HepG2 (cell line): ENCODE results near the gene STAT6. TPM values are rescaled to one million over a fixed set of nuclear protein-coding genes. Genes with fewer than 3 reads are reported as not detected.

Experiments used
- CHCHD3 ChIP-seq: sonication (generic); formaldehyde crosslinking; IDR thresholded peaks from 2 replicates; pipeline ENCODE4 v1.8.0; 2022; ENCODE audit warnings: mild to moderate bottlenecking, missing genetic modification reagents, moderate library complexity
- ETV6 ChIP-seq: sonication (generic); formaldehyde crosslinking; conservative IDR thresholded peaks from 2 replicates; pipeline ENCODE4 v1.4.0; 2020; ENCODE audit warnings: missing genetic modification reagents
- HNRNPLL ChIP-seq: fragments of 200-400 bp; formaldehyde crosslinking; IDR thresholded peaks from 2 replicates; pipeline ENCODE4 v1.6.1; 2017; ENCODE audit warnings: mild to moderate bottlenecking, low read depth, low read length; ENCODE audit not compliant: poor library complexity, severe bottlenecking
- MED1 ChIP-seq: sonication (generic); formaldehyde crosslinking; IDR thresholded peaks from 2 replicates; pipeline ENCODE4 v1.4.0; 2020; ENCODE audit warnings: missing genetic modification reagents
- MTA1 ChIP-seq: sonication (generic); formaldehyde crosslinking; IDR thresholded peaks from 2 replicates; pipeline ENCODE4 v1.4.0; 2020; ENCODE audit warnings: missing genetic modification reagents, mild to moderate bottlenecking, borderline replicate concordance
- PHF20 ChIP-seq: sonication (generic); formaldehyde crosslinking; IDR thresholded peaks from 2 replicates; pipeline ENCODE4 v1.5.0; 2020; ENCODE audit warnings: mild to moderate bottlenecking, missing genetic modification reagents
- RXRB ChIP-seq: IDR thresholded peaks from 2 replicates; pipeline ENCODE4 v1.6.1; 2016; ENCODE audit warnings: borderline replicate concordance, missing genetic modification reagents, missing compliant biosample characterization
- SKI ChIP-seq: fragments of 450-650 bp; IDR thresholded peaks from one replicate; pipeline ENCODE4 v1.6.1; 2018; ENCODE audit warnings: mild to moderate bottlenecking; ENCODE audit not compliant: partially characterized antibody
- SP5 ChIP-seq: IDR thresholded peaks from 2 replicates; pipeline ENCODE4 v1.6.1; 2016; ENCODE audit warnings: low read depth, borderline replicate concordance
- ZNF160 ChIP-seq: sonication (generic); formaldehyde crosslinking; IDR thresholded peaks from 2 replicates; pipeline ENCODE4 v1.8.0; 2022; ENCODE audit warnings: mild to moderate bottlenecking, inconsistent platforms, missing genetic modification reagents
- ZNF546 ChIP-seq: sonication (generic); formaldehyde crosslinking; conservative IDR thresholded peaks from 2 replicates; pipeline ENCODE4 v1.8.1; 2023; ENCODE audit warnings: mild to moderate bottlenecking, missing genetic modification reagents
- ZNF75D ChIP-seq: sonication (generic); formaldehyde crosslinking; IDR thresholded peaks from 2 replicates; pipeline ENCODE4 v1.8.1; 2023; ENCODE audit warnings: missing genetic modification reagents, mild to moderate bottlenecking, borderline replicate concordance
- polyA plus RNA-seq, 8 experiments: library from polyadenylated mRNA; depleted of rRNA in 3 of 8; stranded (reverse) in 7 of 8; unstranded in 1 of 8; fragments of >200 nt; fragmentation: Illumina TruSeq in 4 of 8; extraction: Trizol in 4 of 8; gene quantifications; 2 replicates each; pipeline versions ENCODE4 v1.2.1 to v1.2.3, GENCODE V29; 2011 to 2016; ENCODE audit warnings: low read depth in 4 of 8, missing spikeins in 1 of 8, mixed read lengths in 1 of 8; ENCODE audit not compliant: insufficient read depth in 1 of 8
- total RNA-seq, 5 experiments: library from RNA; depleted of rRNA; stranded (reverse); fragments of >200 nt; fragmentation: Illumina TruSeq; extraction: Trizol; gene quantifications; 2 replicates each; pipeline ENCODE4 v1.2.3, GENCODE V29; 2016; ENCODE audit warnings: low read depth in 1 of 5
- TF ChIP-seq, protein P1 (sequence below), 2 experiments: sonication (generic) in 1 of 2; formaldehyde crosslinking in 1 of 2; IDR thresholded peaks; 2 replicates each; pipeline versions ENCODE4 v1.4.0 to v1.6.1; 2016 to 2020; ENCODE audit warnings: borderline replicate concordance in 1 of 2, low read depth in 1 of 2, mild to moderate bottlenecking in 1 of 2, missing genetic modification reagents in 1 of 2
- TF ChIP-seq, protein P2 (sequence below): sonication (generic); formaldehyde crosslinking; IDR thresholded peaks from 2 replicates; pipeline ENCODE4 v1.5.0; 2020; ENCODE audit warnings: mild to moderate bottlenecking, missing genetic modification reagents, moderate library complexity
- TF ChIP-seq, protein P3 (sequence below): sonication (generic); formaldehyde crosslinking; IDR thresholded peaks from 2 replicates; pipeline ENCODE4 v1.8.0; 2022; ENCODE audit warnings: missing genetic modification reagents, mild to moderate bottlenecking, inconsistent platforms, borderline replicate concordance
- TF ChIP-seq, protein P4 (sequence below): sonication (generic); formaldehyde crosslinking; IDR thresholded peaks from 2 replicates; pipeline ENCODE4 v1.5.0; 2020; ENCODE audit warnings: missing genetic modification reagents, mild to moderate bottlenecking, borderline replicate concordance
- TF ChIP-seq, protein P5 (sequence below), 2 experiments: sonication (generic) in 1 of 2; formaldehyde crosslinking in 1 of 2; IDR thresholded peaks; 2 replicates each; pipeline versions ENCODE4 v1.4.0 to v1.6.1; 2018 to 2020; ENCODE audit warnings: missing genetic modification reagents in 2 of 2, borderline replicate concordance in 1 of 2, low read depth in 1 of 2, mild to moderate bottlenecking in 1 of 2, missing biosample characterization in 1 of 2

STAT6 gene
- total and polyA plus RNA-seq, 2 of the 13 experiments (the other 11 are each of a cell fraction or from before 2014, with no cell fraction given): 28.0 to 62.2 TPM

DNA sequence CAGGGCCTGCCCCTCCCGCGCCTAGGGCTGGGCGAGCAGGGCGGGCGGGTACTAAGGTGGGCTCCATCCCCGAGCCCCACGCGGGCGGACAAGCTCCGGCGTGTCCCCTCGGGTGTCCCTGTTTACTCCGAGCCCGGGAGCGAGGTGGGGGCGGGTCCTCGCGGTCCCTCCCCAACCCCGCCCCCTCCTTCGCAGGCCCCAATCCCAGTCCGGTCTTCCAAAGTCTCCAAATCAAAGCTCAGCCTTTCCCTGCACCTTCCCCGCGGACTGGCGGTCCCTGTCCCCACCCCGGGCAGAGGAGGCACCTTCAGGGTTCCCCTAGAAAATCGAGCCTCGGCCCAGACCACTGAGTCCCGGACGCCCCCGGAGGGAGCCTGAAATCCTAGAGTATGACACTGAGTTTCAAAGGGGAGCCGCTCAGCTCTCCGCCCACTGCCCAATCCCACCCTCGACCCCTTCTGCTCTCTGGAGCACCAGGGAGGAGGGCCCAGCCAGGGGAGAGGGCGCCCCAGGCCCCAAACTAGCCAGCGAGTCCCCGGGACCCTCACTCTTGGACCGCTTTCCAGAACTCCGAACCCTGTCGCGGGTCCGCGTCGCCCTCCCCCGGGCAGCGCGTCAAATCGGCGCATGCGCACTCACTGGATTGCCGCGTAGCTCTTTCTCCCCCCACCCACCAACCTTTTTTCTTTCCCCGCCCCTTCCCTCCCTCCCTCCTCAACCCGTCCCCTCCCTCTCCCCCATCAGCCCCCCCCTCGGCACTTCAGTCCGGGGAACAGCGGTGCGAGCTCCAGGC, 16.8 kb upstream of the STAT6 start, which contains the start of gene LRP1 (continued):
- TF ChIP-seq, protein P1, sequence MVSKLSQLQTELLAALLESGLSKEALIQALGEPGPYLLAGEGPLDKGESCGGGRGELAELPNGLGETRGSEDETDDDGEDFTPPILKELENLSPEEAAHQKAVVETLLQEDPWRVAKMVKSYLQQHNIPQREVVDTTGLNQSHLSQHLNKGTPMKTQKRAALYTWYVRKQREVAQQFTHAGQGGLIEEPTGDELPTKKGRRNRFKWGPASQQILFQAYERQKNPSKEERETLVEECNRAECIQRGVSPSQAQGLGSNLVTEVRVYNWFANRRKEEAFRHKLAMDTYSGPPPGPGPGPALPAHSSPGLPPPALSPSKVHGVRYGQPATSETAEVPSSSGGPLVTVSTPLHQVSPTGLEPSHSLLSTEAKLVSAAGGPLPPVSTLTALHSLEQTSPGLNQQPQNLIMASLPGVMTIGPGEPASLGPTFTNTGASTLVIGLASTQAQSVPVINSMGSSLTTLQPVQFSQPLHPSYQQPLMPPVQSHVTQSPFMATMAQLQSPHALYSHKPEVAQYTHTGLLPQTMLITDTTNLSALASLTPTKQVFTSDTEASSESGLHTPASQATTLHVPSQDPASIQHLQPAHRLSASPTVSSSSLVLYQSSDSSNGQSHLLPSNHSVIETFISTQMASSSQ (IDR thresholded peaks at IDR 0.05; ENCODE audit: low read depth): no peak
- TF ChIP-seq, protein P1 (CRISPR knock-in tag; IDR thresholded peaks at IDR 0.05; ENCODE audit: borderline replicate concordance): peak; percentile 22; the same call in 1 of the 2 replicates
- TF ChIP-seq ZNF546: no peak
- TF ChIP-seq, protein P2, sequence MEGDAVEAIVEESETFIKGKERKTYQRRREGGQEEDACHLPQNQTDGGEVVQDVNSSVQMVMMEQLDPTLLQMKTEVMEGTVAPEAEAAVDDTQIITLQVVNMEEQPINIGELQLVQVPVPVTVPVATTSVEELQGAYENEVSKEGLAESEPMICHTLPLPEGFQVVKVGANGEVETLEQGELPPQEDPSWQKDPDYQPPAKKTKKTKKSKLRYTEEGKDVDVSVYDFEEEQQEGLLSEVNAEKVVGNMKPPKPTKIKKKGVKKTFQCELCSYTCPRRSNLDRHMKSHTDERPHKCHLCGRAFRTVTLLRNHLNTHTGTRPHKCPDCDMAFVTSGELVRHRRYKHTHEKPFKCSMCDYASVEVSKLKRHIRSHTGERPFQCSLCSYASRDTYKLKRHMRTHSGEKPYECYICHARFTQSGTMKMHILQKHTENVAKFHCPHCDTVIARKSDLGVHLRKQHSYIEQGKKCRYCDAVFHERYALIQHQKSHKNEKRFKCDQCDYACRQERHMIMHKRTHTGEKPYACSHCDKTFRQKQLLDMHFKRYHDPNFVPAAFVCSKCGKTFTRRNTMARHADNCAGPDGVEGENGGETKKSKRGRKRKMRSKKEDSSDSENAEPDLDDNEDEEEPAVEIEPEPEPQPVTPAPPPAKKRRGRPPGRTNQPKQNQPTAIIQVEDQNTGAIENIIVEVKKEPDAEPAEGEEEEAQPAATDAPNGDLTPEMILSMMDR (CRISPR knock-in tag): no peak
- TF ChIP-seq MED1 (CRISPR knock-in tag): 0 out of 2 replicates have a peak, but pooled peaks have one; percentile 38
- TF ChIP-seq RXRB (CRISPR knock-in tag): no peak; the same call in 1 of the 2 replicates
- no peak for TF ChIP-seq PHF20 (CRISPR knock-in tag)
- TF ChIP-seq MTA1 (CRISPR knock-in tag): no peak
- TF ChIP-seq CHCHD3 (CRISPR knock-in tag): no peak
- TF ChIP-seq, protein P3, sequence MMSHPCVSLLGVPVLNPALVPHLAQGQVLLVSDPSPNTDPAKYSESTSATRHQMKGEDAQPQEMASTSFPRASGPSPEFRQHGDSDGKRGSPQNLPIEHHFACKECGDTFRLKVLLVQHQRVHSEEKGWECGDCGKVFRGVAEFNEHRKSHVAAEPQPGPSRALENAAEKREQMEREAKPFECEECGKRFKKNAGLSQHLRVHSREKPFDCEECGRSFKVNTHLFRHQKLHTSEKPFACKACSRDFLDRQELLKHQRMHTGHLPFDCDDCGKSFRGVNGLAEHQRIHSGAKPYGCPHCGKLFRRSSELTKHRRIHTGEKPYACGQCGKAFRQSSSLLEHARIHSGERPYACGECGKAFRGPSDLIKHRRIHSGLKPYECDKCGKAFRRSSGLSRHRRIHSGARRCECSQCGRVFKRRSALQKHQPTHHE (CRISPR knock-in tag): no peak
- TF ChIP-seq, protein P4, sequence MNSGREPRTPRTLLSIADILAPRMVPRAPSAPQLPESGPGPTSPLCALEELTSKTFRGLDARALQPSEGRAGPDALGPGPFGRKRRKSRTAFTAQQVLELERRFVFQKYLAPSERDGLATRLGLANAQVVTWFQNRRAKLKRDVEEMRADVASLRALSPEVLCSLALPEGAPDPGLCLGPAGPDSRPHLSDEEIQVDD: no peak
- TF ChIP-seq ZNF75D (CRISPR knock-in tag): 0 out of 2 replicates have a peak, but pooled peaks have one; percentile 38
- TF ChIP-seq SKI: no peak
- TF ChIP-seq, protein P5, sequence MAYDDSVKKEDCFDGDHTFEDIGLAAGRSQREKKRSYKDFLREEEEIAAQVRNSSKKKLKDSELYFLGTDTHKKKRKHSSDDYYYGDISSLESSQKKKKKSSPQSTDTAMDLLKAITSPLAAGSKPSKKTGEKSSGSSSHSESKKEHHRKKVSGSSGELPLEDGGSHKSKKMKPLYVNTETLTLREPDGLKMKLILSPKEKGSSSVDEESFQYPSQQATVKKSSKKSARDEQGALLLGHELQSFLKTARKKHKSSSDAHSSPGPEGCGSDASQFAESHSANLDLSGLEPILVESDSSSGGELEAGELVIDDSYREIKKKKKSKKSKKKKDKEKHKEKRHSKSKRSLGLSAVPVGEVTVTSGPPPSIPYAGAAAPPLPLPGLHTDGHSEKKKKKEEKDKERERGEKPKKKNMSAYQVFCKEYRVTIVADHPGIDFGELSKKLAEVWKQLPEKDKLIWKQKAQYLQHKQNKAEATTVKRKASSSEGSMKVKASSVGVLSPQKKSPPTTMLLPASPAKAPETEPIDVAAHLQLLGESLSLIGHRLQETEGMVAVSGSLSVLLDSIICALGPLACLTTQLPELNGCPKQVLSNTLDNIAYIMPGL (CRISPR knock-in tag; IDR thresholded peaks at IDR 0.05; ENCODE audit: borderline replicate concordance in 1 of 2, low read depth in 1 of 2): peak in 1 of 2 experiments; percentile 52; a peak in 1 of 4 replicates
- no peak for TF ChIP-seq ETV6 (CRISPR knock-in tag)
- TF ChIP-seq HNRNPLL: peak; percentile 24
- peak; percentile 30; the same call in 1 of the 2 replicates for TF ChIP-seq ZNF160 (CRISPR knock-in tag)
- peak; percentile 25; the same call in 1 of the 2 replicates for TF ChIP-seq SP5 (CRISPR knock-in tag)
